Fibroblast of pulmonary artery (primary cell): ENCODE measurements around the gene DCLK1.

ENCODE experiments used
- DNase-seq: peaks from one replicate; pipeline ENCODE4 v3.0.0-alpha.2; 2010; ENCODE audit warnings: low read depth
- H3K4me3 ChIP-seq: replicated peaks from 2 replicates; pipeline ENCODE4 v1.5.1; 2011; ENCODE audit warnings: low read depth, mild to moderate bottlenecking, control low read depth, low read length, moderate library complexity
- TF ChIP-seq, protein P1 (sequence below): IDR thresholded peaks from 2 replicates; pipeline ENCODE4 v1.5.1; 2011; ENCODE audit warnings: mild to moderate bottlenecking, control low read depth, low read length, inconsistent platforms; ENCODE audit errors: missing control alignments

The DCLK1 gene

GRCh38 chr13:35770756-35771297 is 360.4 kb downstream of the DCLK1 start:
- H3K4me3 ChIP-seq, result no peak overlapping the region
- TF ChIP-seq, protein P1, sequence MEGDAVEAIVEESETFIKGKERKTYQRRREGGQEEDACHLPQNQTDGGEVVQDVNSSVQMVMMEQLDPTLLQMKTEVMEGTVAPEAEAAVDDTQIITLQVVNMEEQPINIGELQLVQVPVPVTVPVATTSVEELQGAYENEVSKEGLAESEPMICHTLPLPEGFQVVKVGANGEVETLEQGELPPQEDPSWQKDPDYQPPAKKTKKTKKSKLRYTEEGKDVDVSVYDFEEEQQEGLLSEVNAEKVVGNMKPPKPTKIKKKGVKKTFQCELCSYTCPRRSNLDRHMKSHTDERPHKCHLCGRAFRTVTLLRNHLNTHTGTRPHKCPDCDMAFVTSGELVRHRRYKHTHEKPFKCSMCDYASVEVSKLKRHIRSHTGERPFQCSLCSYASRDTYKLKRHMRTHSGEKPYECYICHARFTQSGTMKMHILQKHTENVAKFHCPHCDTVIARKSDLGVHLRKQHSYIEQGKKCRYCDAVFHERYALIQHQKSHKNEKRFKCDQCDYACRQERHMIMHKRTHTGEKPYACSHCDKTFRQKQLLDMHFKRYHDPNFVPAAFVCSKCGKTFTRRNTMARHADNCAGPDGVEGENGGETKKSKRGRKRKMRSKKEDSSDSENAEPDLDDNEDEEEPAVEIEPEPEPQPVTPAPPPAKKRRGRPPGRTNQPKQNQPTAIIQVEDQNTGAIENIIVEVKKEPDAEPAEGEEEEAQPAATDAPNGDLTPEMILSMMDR, result no peak
- no peak for DNase-seq

DNA sequence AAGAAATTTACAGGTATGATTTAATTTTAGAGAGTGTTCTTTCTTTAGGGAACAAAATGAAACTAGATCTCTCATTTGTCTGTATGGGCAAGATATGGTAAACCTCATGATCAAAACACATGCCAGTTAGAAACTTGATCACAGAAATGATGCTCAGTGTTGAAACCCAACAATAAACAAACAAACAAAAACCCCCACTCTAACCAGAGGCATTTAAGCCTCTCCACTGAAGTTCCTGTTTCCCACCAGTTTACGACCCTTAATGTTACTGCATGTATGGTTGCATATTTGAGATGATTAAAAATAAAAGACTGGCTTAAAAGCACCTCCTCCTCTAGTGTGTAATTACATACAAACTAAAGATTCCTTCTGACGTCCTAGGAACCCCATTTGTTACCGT is 361.4 kb downstream of the DCLK1 start:
- no peak overlapping the region for H3K4me3 ChIP-seq
- no peak for DNase-seq
- TF ChIP-seq, protein P1, result no peak

- H3K4me3 ChIP-seq, result no peak overlapping the region
- DNase-seq, result peak; percentile 13
- TF ChIP-seq, protein P1, result no peak
Observed at GRCh38 chr13:35768551-35768950, 362.6 kb downstream of the DCLK1 start.

GRCh38 chr13:35768073-35768472 is 363.1 kb downstream of the DCLK1 start:
- H3K4me3 ChIP-seq, result no peak overlapping the region
- DNase-seq, result no peak
- TF ChIP-seq, protein P1, result no peak

DNA sequence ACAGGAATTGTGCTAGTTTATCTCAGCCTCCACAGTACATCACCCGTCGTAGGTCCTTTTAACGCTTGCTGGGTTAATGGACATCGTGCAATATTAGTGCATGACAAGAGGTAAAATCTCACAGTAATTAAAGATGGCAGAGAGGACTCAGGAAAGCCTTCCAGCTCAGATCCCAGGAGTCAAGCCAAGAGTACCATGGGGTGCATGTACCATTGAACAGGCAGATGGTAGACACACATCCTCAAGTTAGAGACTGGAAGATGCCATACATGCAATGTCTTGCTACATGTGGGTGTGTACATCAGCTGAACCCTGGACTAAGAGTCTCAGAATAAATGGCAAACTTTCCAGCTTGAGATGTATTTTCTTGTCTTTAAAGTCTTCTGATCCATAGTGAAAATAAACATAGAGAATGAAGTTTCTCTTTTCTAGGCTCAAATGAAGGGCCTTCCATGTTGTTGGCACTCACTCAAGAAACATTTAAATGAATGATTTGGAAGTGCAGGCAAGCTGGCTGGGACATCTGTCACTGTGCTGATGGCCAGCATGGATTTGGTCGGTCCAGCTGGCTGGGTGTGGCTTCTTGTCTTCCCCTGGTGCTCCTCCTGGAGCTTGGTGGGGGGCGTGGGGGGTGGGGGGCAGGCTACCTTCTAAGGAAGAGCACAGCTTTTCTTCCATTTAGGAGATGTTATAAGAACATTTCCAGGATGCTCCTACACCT is 363.8 kb downstream of the DCLK1 start:
- DNase-seq, result no peak
- no peak overlapping the region for H3K4me3 ChIP-seq
- TF ChIP-seq, protein P1, result no peak

DNA sequence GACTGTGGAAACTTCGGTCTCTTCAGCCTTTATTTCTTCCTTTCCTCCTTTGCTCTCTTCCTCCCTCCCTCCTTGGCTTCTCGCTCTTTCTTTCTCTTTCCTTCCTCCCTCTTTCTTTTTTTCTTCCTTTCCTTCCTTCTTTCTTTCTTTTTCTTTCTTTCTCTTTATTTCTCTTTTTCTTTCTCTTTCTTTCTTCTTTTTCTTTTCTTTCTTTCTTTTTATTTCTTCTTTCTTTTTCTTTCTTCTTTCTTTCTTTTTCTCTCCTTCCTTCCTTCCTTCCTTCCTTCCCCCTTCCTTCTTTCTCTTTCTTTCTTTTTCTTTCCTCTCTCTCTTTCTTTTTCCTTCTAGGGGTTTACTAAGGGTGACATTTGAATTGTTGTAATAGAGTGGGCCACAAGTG is 364.5 kb downstream of the DCLK1 start:
- TF ChIP-seq, protein P1, result no peak
- DNase-seq, result no peak
- H3K4me3 ChIP-seq, result no peak overlapping the region

- H3K4me3 ChIP-seq, result no peak overlapping the region
- TF ChIP-seq, protein P1, result no peak
- no peak for DNase-seq
Observed at GRCh38 chr13:35765941-35766340, 365.2 kb downstream of the DCLK1 start.
